Hepatocyte (in vitro differentiated cells): Measurements from ENCODE around the gene VN1R5.

Experiments
- CTCF ChIP-seq: fragments of 200-600 bp; sonication (generic); IDR thresholded peaks from 2 replicates; pipeline ENCODE4 v1.5.1; 2016; ENCODE audit warnings: antibody characterized with exemption, mild to moderate bottlenecking; ENCODE audit not compliant: poor library complexity
- EZH2 ChIP-seq: fragments of 200-600 bp; sonication (generic); IDR thresholded peaks from 2 replicates; pipeline ENCODE4 v1.6.1; 2016; ENCODE audit warnings: antibody characterized with exemption, mild to moderate bottlenecking, borderline replicate concordance
- EZH2phosphoT487 ChIP-seq: fragments of 200-600 bp; sonication (generic); IDR thresholded peaks from one replicate; pipeline ENCODE4 v1.6.1; 2018; ENCODE audit warnings: antibody characterized with exemption, mild to moderate bottlenecking, low read depth, moderate library complexity; ENCODE audit not compliant: unreplicated experiment, severe bottlenecking

GRCh38 chr1:247274605-247275256 lies 18.9 kb downstream of the VN1R5 start:
- no peak for TF ChIP-seq EZH2
- no peak for TF ChIP-seq EZH2phosphoT487
- no peak for TF ChIP-seq CTCF
